Endothelial cell of umbilical vein (primary cell): ENCODE results near the gene GP5. TPM values are rescaled to one million over a fixed set of nuclear protein-coding genes. Genes with fewer than 3 reads are reported as not detected.

Source experiments
- BruUV-seq: library from RNA; stranded (reverse); fragments of 400-500 nt; replicated peaks from 2 replicates; lab custom pipeline; 2021; lab: Mats Ljungman, UMichigan
- CTCF ChIA-PET: fragments of 300-600, 350-600 bp; sonication (Branson Sonifier 250); formaldehyde crosslinking; loops from one replicate; lab custom pipeline; 2021; ENCODE audit warnings: antibody characterized with exemption, inconsistent platforms; lab: Charles Lee
- POLR2A ChIA-PET: fragments of 300-600, 350-600 bp; sonication (Branson Sonifier 250); formaldehyde crosslinking; loops from one replicate; lab custom pipeline; 2021; ENCODE audit warnings: antibody characterized with exemption, inconsistent platforms; lab: Charles Lee
- DNase-seq: peaks from one replicate; pipeline ENCODE4 v3.0.0-alpha.2; 2011; ENCODE audit warnings: low read depth, low spot score
- FAIRE-seq: peaks from 2 replicates; lab custom pipeline; 2011; peaks lifted over from hg19 to GRCh38; lab: Jason Lieb, UNC
- H2AFZ ChIP-seq: 2 replicates; pipeline ENCODE4 v1.6.0; 2012; ENCODE audit warnings: low read depth, low read length, control low read depth, inconsistent platforms
- H3K27ac ChIP-seq: 2 replicates; pipeline ENCODE4 v1.5.1; 2011; ENCODE audit warnings: low read depth, mild to moderate bottlenecking, control low read depth, low read length, moderate library complexity; ENCODE audit not compliant: insufficient read depth
- H3K27me3 ChIP-seq, 2 experiments: 2 replicates each; pipeline versions ENCODE4 v1.6.0 to v1.6.1; 2011; ENCODE audit warnings: low read length in 2 of 2, mixed read lengths in 1 of 2; ENCODE audit not compliant: control insufficient read depth in 2 of 2, insufficient read depth in 2 of 2
- H3K36me3 ChIP-seq, 2 experiments: 2 replicates in 1 of 2; 3 replicates in 1 of 2; pipeline ENCODE4 v1.5.1; 2011; ENCODE audit warnings: low read length in 2 of 2, mild to moderate bottlenecking in 1 of 2, moderate library complexity in 1 of 2; ENCODE audit not compliant: control insufficient read depth in 2 of 2, insufficient read depth in 2 of 2; ENCODE audit errors: extremely low read depth in 1 of 2
- H3K4me1 ChIP-seq: 3 replicates; pipeline ENCODE4 v1.5.1; 2011; ENCODE audit warnings: mild to moderate bottlenecking, low read length; ENCODE audit not compliant: control insufficient read depth, insufficient read depth; ENCODE audit errors: extremely low read depth
- H3K4me2 ChIP-seq: 2 replicates; pipeline ENCODE4 v1.6.1; 2011; ENCODE audit warnings: low read length, control low read depth, mixed read lengths; ENCODE audit not compliant: insufficient read depth
- H3K4me3 ChIP-seq, 3 experiments: fragments of 200-600 bp in 1 of 3; sonication (generic), shearing (Covaris generic) in 1 of 3; replicated peaks in 1 of 3; 2 replicates each; pipeline ENCODE4 v1.5.1; 2011 to 2016; ENCODE audit warnings: control low read depth in 3 of 3, low read length in 3 of 3, mild to moderate bottlenecking in 2 of 3, inconsistent platforms in 1 of 3, low read depth in 1 of 3, moderate library complexity in 1 of 3; ENCODE audit not compliant: insufficient read depth in 1 of 3
- H3K79me2 ChIP-seq: 2 replicates; pipeline ENCODE4 v1.6.0; 2012; ENCODE audit warnings: low read length, inconsistent platforms; ENCODE audit not compliant: control insufficient read depth, insufficient read depth
- H3K9ac ChIP-seq: replicated peaks from 2 replicates; pipeline ENCODE3; 2011; ENCODE audit warnings: low read length, control low read depth; ENCODE audit not compliant: insufficient read depth; ENCODE audit errors: extremely low read depth
- H3K9me1 ChIP-seq: replicated peaks from 3 replicates; pipeline ENCODE4 v1.6.0; 2011; ENCODE audit warnings: mild to moderate bottlenecking, low read length; ENCODE audit not compliant: control insufficient read depth, insufficient read depth; ENCODE audit errors: extremely low read depth
- H3K9me3 ChIP-seq: replicated peaks from 2 replicates; pipeline ENCODE4 v1.5.1; 2012; ENCODE audit warnings: low read length, inconsistent platforms; ENCODE audit not compliant: control insufficient read depth, insufficient read depth
- H4K20me1 ChIP-seq: replicated peaks from 2 replicates; pipeline ENCODE3; 2011; ENCODE audit warnings: mild to moderate bottlenecking, low read length; ENCODE audit not compliant: control insufficient read depth, insufficient read depth; ENCODE audit errors: extremely low read depth
- CTCF ChIP-seq, 2 donors: IDR thresholded peaks; 1 replicate in 1 of 2; 2 replicates in 1 of 2; pipeline ENCODE4 v1.5.1; 2011; ENCODE audit warnings: low read length in 2 of 2, mild to moderate bottlenecking in 2 of 2, moderate library complexity in 2 of 2, control low read depth in 1 of 2, inconsistent platforms in 1 of 2, low read depth in 1 of 2; ENCODE audit not compliant: insufficient read depth in 1 of 2; ENCODE audit errors: extremely low read depth in 1 of 2
- EZH2 ChIP-seq: IDR thresholded peaks from 2 replicates; pipeline ENCODE4 v1.6.1; 2012; ENCODE audit warnings: borderline replicate concordance, low read depth, mild to moderate bottlenecking, moderate library complexity, low read length, inconsistent platforms; ENCODE audit not compliant: severe bottlenecking
- FOS ChIP-seq: IDR thresholded peaks from 2 replicates; pipeline ENCODE4 v1.6.1; 2011; ENCODE audit warnings: mild to moderate bottlenecking, low read length, moderate library complexity, borderline replicate concordance; ENCODE audit not compliant: insufficient read depth
- GATA2 ChIP-seq: IDR thresholded peaks from 2 replicates; pipeline ENCODE4 v1.7.0; 2011; ENCODE audit warnings: low read depth, mild to moderate bottlenecking, moderate library complexity, mixed read lengths, low read length; ENCODE audit not compliant: insufficient read length, insufficient read depth
- JUN ChIP-seq: IDR thresholded peaks from 2 replicates; pipeline ENCODE4 v1.6.1; 2011; ENCODE audit warnings: borderline replicate concordance, low read depth; ENCODE audit not compliant: insufficient read length, insufficient read depth
- MYC ChIP-seq: IDR thresholded peaks from one replicate; pipeline ENCODE4 v1.6.1; 2011; ENCODE audit warnings: mild to moderate bottlenecking, low read depth, low read length
- POLR2A ChIP-seq: IDR thresholded peaks from 2 replicates; pipeline ENCODE4 v1.6.1; 2012; ENCODE audit warnings: low read depth, mild to moderate bottlenecking, control low read depth, low read length
- POLR2AphosphoS5 ChIP-seq: IDR thresholded peaks from 2 replicates; pipeline ENCODE4 v1.6.1; 2012; ENCODE audit warnings: low read depth, mild to moderate bottlenecking, control low read depth, low read length, moderate library complexity; ENCODE audit not compliant: insufficient read depth
- dilution Hi-C: fragments of 300-500 bp; cut with MboI; formaldehyde crosslinking; loops from one replicate; pipeline ENCODE4 v1.15.0; 2019; ENCODE audit warnings: low sequenced_read_pairs; ENCODE audit not compliant: extremely low pct_ligation_motif_present
- intact Hi-C: fragments of 100-400 bp; cut with micrococcal nuclease; formaldehyde crosslinking; loops from one replicate; pipeline ENCODE4 v1.10.0; 2022
- polyA plus RNA-seq, 4 experiments: library from polyadenylated mRNA; depleted of rRNA in 3 of 4; stranded (reverse) in 3 of 4; unstranded in 1 of 4; fragments of >200 nt; gene quantifications; 2 replicates each; pipeline versions ENCODE4 v1.2.1 to v1.2.3, GENCODE V29; 2011 to 2012; ENCODE audit warnings: missing spikeins in 1 of 4
- total RNA-seq: library from RNA; stranded (reverse); gene quantifications from 2 replicates; pipeline ENCODE4 v1.2.3, GENCODE V29; 2021
- TF ChIP-seq, protein P1 (sequence below): IDR thresholded peaks from 2 replicates; pipeline ENCODE4 v1.6.1; 2011; ENCODE audit not compliant: insufficient read depth, insufficient read length

GP5 gene
- total and polyA plus RNA-seq, 2 donors (not counting 3 experiments of a cell fraction or from before 2014, with no cell fraction given): 0.06 to 0.11 TPM

DNA sequence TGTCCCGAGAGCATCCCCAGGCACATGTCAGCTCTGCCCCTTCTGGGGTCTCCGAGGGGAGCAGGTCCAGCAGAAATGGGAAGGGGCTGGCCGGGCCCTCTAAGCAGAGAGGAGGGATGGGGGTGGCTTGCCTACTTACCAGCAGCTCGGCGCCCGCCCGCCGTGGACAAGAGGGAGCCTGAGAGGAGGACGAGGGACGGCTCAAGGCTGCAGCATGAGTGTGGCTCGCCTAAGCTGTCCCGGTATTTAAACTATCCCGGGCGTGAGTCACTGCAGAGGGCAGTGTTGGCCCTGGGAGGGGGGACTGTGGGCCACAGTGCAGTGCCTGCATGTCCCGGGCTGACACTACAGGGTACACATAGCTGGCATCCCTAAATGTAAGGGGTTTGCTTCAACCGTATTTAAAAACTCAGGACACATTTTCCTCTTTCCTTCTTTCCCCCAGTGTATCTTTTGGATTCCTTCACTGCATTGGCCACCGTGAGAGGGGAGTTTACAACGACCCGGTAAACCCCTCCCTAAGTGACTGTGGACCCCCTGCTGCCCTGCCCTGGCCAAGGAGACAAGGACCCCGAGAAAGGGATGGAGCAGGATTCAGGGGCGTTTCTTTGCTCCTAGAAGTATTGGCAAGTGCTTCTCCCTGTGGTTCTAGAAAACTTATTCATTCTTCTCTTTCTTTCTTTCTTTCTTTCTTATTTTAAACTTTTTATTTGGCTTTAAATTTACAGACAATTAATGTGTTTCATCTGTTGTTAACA lies 29.4 kb downstream of the GP5 start, which contains the start of gene LRRC15:
TSS of gene LRRC15 (minus strand) at position 222 of the 758 bp plus-strand sequence. CDS start 8,700 bp downstream, outside the sequence.
- no TSS peak for BruUV-seq
- Histone ChIP-seq H3K9me3 (no peaks in the 10 kb centered on the region), H2AFZ (no peak within 1 kb of the TSS), H3K9me1 (no peaks in the 10 kb centered on the region), H3K4me2 (no peak within 1 kb of the TSS), H3K27ac (no peak within 1 kb of the TSS), H3K79me2 (no peaks in the 10 kb centered on the region), H3K36me3 (no peaks in the 10 kb centered on the region), H4K20me1 (no peaks in the 10 kb centered on the region), H3K4me1 (no peaks in the 10 kb centered on the region), H3K27me3 (peaks cover 15 to 19% of the 10 kb centered on the region in 2 experiments), H3K9ac (no peak within 1 kb of the TSS), H3K4me3 (no peak within 1 kb of the TSS)
- ChIA-PET POLR2A (no interaction called here), CTCF (interaction anchor here (1.1 to 2.1 kb wide), 4 partner anchors 11 to 204 kb away, joined by 3 to 6 read pairs (median 4); no protein-coding TSS in a partner anchor)
- dilution Hi-C loops (no loop called here), intact Hi-C loops (no loop called here)
- FAIRE-seq: no peak
- no peak for TF ChIP-seq EZH2
- TF ChIP-seq, protein P1, sequence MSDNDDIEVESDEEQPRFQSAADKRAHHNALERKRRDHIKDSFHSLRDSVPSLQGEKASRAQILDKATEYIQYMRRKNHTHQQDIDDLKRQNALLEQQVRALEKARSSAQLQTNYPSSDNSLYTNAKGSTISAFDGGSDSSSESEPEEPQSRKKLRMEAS: no peak
- no peak for TF ChIP-seq CTCF (IDR thresholded peaks at IDR 0.05; ENCODE audit: extremely low read depth in 1 of 2, insufficient read depth in 1 of 2, low read depth in 1 of 2, low read length in 2 of 2)
- no peak for TF ChIP-seq POLR2A
- no peak for TF ChIP-seq MYC
- no peak for TF ChIP-seq GATA2
- no peak for TF ChIP-seq FOS
- TF ChIP-seq POLR2AphosphoS5: no peak
- TF ChIP-seq JUN: no peak
- peak; percentile 30 for DNase-seq
